ENCODE data around the gene SLC25A12. TPM values are rescaled to one million over a fixed set of nuclear protein-coding genes. Genes with fewer than 3 reads are reported as not detected.

SLC25A12 gene
- polyA plus RNA-seq, 2 of the 4 experiments (the other 2 are of a cell fraction), result 12.5 to 26.8 TPM

DNA sequence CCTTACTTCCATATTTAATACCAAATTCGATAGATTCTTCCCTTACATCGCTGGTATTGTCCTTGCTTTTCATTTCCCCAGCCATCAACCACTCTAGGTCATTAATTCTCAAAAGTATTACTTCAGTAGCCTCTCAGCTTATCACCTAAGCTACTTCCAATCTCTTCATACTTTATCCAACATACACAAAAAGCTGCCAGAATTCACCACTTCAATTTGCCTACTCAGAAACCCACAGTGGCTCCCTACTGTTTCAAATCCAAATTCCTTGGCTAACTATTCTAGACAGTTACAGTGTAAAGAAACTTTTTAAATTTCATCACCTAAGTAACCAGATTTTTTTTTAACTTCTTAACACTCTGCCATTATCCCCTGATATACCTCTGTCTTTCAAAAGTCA, 4.7 kb downstream of the SLC25A12 start:
- no peak for FAIRE-seq
- TF ChIP-seq HOXB5 (CRISPR knock-in tag; IDR thresholded peaks at IDR 0.05) (no peak), EHMT2 (IDR thresholded peaks at IDR 0.05; ENCODE audit: low read depth) (no peak), POLR2A (IDR thresholded peaks at IDR 0.05; ENCODE audit: low read length) (no peak), CHD2 (IDR thresholded peaks at IDR 0.05; ENCODE audit: low read length, partially characterized antibody) (no peak), HDAC2 (IDR thresholded peaks at IDR 0.05) (no peak), CBX2 (IDR thresholded peaks at IDR 0.05; ENCODE audit: borderline replicate concordance, low read depth) (no peak), TP53 (CRISPR knock-in tag; IDR thresholded peaks at IDR 0.05) (no peak), EHF (CRISPR knock-in tag; IDR thresholded peaks at IDR 0.05) (no peak), CHD4 (IDR thresholded peaks at IDR 0.05; ENCODE audit: borderline replicate concordance) (no peak), ZSCAN20 (CRISPR knock-in tag; IDR thresholded peaks at IDR 0.05) (no peak), RCOR1 (IDR thresholded peaks at IDR 0.05; ENCODE audit: low read depth, low read length) (no peak)
- TF ChIP-seq, protein P1, sequence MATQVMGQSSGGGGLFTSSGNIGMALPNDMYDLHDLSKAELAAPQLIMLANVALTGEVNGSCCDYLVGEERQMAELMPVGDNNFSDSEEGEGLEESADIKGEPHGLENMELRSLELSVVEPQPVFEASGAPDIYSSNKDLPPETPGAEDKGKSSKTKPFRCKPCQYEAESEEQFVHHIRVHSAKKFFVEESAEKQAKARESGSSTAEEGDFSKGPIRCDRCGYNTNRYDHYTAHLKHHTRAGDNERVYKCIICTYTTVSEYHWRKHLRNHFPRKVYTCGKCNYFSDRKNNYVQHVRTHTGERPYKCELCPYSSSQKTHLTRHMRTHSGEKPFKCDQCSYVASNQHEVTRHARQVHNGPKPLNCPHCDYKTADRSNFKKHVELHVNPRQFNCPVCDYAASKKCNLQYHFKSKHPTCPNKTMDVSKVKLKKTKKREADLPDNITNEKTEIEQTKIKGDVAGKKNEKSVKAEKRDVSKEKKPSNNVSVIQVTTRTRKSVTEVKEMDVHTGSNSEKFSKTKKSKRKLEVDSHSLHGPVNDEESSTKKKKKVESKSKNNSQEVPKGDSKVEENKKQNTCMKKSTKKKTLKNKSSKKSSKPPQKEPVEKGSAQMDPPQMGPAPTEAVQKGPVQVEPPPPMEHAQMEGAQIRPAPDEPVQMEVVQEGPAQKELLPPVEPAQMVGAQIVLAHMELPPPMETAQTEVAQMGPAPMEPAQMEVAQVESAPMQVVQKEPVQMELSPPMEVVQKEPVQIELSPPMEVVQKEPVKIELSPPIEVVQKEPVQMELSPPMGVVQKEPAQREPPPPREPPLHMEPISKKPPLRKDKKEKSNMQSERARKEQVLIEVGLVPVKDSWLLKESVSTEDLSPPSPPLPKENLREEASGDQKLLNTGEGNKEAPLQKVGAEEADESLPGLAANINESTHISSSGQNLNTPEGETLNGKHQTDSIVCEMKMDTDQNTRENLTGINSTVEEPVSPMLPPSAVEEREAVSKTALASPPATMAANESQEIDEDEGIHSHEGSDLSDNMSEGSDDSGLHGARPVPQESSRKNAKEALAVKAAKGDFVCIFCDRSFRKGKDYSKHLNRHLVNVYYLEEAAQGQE (IDR thresholded peaks at IDR 0.05), result no peak
- TF ChIP-seq, protein P2, sequence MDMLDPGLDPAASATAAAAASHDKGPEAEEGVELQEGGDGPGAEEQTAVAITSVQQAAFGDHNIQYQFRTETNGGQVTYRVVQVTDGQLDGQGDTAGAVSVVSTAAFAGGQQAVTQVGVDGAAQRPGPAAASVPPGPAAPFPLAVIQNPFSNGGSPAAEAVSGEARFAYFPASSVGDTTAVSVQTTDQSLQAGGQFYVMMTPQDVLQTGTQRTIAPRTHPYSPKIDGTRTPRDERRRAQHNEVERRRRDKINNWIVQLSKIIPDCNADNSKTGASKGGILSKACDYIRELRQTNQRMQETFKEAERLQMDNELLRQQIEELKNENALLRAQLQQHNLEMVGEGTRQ (IDR thresholded peaks at IDR 0.05), result no peak
- TF ChIP-seq, protein P3, sequence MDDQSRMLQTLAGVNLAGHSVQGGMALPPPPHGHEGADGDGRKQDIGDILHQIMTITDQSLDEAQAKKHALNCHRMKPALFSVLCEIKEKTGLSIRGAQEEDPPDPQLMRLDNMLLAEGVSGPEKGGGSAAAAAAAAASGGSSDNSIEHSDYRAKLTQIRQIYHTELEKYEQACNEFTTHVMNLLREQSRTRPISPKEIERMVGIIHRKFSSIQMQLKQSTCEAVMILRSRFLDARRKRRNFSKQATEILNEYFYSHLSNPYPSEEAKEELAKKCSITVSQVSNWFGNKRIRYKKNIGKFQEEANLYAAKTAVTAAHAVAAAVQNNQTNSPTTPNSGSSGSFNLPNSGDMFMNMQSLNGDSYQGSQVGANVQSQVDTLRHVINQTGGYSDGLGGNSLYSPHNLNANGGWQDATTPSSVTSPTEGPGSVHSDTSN (IDR thresholded peaks at IDR 0.05), result no peak
- TF ChIP-seq, protein P4, sequence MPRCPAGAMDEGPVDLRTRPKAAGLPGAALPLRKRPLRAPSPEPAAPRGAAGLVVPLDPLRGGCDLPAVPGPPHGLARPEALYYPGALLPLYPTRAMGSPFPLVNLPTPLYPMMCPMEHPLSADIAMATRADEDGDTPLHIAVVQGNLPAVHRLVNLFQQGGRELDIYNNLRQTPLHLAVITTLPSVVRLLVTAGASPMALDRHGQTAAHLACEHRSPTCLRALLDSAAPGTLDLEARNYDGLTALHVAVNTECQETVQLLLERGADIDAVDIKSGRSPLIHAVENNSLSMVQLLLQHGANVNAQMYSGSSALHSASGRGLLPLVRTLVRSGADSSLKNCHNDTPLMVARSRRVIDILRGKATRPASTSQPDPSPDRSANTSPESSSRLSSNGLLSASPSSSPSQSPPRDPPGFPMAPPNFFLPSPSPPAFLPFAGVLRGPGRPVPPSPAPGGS (IDR thresholded peaks at IDR 0.05), result no peak
- Histone ChIP-seq H3K27ac (no peak overlapping the region), H3K4me3 (no peak overlapping the region), H3K4me2 (no peak overlapping the region), H3K9me3 (no peaks in the 10 kb centered on the region), H3K4me1 (peaks cover 8% of the 10 kb centered on the region; the same call in 2 of the 3 replicates)
- CTCF ChIA-PET, result interaction anchor here (1.0 kb wide), 1 partner anchor 238 kb away, joined by 3 read pairs; no protein-coding TSS in a partner anchor
- no peak for DNase-seq (ENCODE audit: low read depth in 1 of 2, low spot score in 1 of 2)
- ATAC-seq, result no peak
- 96% methylated on average over 2 of the region's 2 CpGs for WGBS (ENCODE audit: missing lambda C conversion rate)
- POLR2A ChIA-PET, result no interaction called here

DNA sequence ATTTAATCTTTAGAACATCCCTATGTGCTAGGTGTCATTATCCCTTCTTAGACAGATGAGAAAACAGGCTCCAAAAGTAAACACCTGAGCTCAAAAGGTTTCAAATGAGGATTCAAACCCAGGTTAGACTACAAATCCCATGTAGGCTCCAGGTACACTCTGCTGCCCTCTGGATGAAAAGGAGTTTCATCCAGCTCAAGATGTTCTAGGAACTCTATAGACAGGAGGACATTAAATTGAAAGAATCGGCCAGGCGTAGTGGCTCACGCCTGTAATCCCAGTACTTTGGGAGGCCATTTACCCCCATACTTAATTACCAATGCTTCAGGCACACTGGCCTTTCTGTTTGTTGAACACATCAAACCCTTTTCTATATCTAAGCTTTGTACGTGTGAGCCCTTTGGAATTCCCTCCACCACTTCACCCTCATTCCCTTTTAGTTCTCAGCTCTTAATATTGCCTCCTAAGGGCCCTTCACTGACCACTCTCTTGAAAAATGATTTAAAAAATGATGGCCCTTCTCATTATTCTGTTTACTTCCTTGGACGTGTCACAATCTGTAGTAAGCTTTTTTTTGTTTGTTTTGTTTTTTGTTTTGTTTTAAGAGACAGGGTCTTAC, 10.7 kb downstream of the SLC25A12 start:
- FAIRE-seq (no peak), DNase-seq (ENCODE audit: low read depth in 1 of 2, low spot score in 1 of 2) (no peak), ATAC-seq (peak in 1 of 2 experiments; percentile 60; a peak in 4 of 6 replicates)
- no peak overlapping the region for H3K27ac ChIP-seq
- H3K9me3 ChIP-seq, result no peaks in the 10 kb centered on the region
- WGBS (ENCODE audit: missing lambda C conversion rate), result 88% methylated on average over 5 of the region's 5 CpGs
- ChIA-PET CTCF (interaction anchor here (1.1 to 1.4 kb wide), 2 partner anchors 12 to 170 kb away, joined by 3 to 4 read pairs; no protein-coding TSS in a partner anchor), POLR2A (interaction anchor here (0.7 to 1.4 kb wide), 2 partner anchors 9 to 61 kb away, joined by 3 read pairs; no protein-coding TSS in a partner anchor)
- 0 out of 3 replicates have a peak, but pooled peaks cover 4% of the 10 kb centered on the region for H3K4me1 ChIP-seq
- no peak overlapping the region for H3K4me2 ChIP-seq
- H3K4me3 ChIP-seq, result no peak overlapping the region
- TF ChIP-seq POLR2AphosphoS2 (conservative IDR thresholded peaks at IDR 0.05; ENCODE audit: low read length) (no peak), GATA3 (IDR thresholded peaks at IDR 0.05; ENCODE audit: borderline replicate concordance) (no peak), NFE2L2 (conservative IDR thresholded peaks at IDR 0.05; ENCODE audit: low read length) (no peak), MAFK (IDR thresholded peaks at IDR 0.05; ENCODE audit: partially characterized antibody) (no peak), TP53 (CRISPR knock-in tag; IDR thresholded peaks at IDR 0.05) (no peak), JUN (IDR thresholded peaks at IDR 0.05) (no peak), RARB (CRISPR knock-in tag; IDR thresholded peaks at IDR 0.05) (no peak), CBX8 (IDR thresholded peaks at IDR 0.05) (no peak), SREBF2 (IDR thresholded peaks at IDR 0.05) (no peak), MAZ (IDR thresholded peaks at IDR 0.05; ENCODE audit: borderline replicate concordance, low read depth, low read length) (no peak), KDM1A (IDR thresholded peaks at IDR 0.05; ENCODE audit: low read depth) (no peak), TFCP2L1 (CRISPR knock-in tag; IDR thresholded peaks at IDR 0.05) (no peak)
- TF ChIP-seq, protein P5, sequence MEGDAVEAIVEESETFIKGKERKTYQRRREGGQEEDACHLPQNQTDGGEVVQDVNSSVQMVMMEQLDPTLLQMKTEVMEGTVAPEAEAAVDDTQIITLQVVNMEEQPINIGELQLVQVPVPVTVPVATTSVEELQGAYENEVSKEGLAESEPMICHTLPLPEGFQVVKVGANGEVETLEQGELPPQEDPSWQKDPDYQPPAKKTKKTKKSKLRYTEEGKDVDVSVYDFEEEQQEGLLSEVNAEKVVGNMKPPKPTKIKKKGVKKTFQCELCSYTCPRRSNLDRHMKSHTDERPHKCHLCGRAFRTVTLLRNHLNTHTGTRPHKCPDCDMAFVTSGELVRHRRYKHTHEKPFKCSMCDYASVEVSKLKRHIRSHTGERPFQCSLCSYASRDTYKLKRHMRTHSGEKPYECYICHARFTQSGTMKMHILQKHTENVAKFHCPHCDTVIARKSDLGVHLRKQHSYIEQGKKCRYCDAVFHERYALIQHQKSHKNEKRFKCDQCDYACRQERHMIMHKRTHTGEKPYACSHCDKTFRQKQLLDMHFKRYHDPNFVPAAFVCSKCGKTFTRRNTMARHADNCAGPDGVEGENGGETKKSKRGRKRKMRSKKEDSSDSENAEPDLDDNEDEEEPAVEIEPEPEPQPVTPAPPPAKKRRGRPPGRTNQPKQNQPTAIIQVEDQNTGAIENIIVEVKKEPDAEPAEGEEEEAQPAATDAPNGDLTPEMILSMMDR (IDR thresholded peaks at IDR 0.05), result no peak
- TF ChIP-seq, protein P6, sequence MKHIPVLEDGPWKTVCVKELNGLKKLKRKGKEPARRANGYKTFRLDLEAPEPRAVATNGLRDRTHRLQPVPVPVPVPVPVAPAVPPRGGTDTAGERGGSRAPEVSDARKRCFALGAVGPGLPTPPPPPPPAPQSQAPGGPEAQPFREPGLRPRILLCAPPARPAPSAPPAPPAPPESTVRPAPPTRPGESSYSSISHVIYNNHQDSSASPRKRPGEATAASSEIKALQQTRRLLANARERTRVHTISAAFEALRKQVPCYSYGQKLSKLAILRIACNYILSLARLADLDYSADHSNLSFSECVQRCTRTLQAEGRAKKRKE (CRISPR knock-in tag; IDR thresholded peaks at IDR 0.05; ENCODE audit: low read depth), result no peak
- TF ChIP-seq, protein P7, sequence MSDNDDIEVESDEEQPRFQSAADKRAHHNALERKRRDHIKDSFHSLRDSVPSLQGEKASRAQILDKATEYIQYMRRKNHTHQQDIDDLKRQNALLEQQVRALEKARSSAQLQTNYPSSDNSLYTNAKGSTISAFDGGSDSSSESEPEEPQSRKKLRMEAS (IDR thresholded peaks at IDR 0.05), result no peak
